K562 (cell line): ENCODE measurements around the gene SSH3. TPM values are rescaled to one million over a fixed set of nuclear protein-coding genes. Genes with fewer than 3 reads are reported as not detected.

Experiments
- ZBTB9 ChIP-seq: fragments of 450-650 bp; formaldehyde crosslinking; IDR thresholded peaks from 2 replicates; pipeline ENCODE4 v1.4.0; 2020; ENCODE audit warnings: mild to moderate bottlenecking, moderate library complexity
- polyA plus RNA-seq, 8 experiments: library from polyadenylated mRNA; depleted of rRNA in 4 of 8; stranded (reverse) in 5 of 8; unstranded in 3 of 8; fragments of >200 nt; fragmentation: Nextera tagmentation in 2 of 8; fragmentation: Illumina TruSeq in 1 of 8; extraction: Ambion mirVana in 2 of 8; extraction: Trizol in 1 of 8; gene quantifications; 2 replicates each; pipeline versions ENCODE4 v1.2.1 to v1.2.3, GENCODE V29; 2011 to 2014; ENCODE audit warnings: inconsistent platforms in 1 of 8, missing spikeins in 1 of 8
- total RNA-seq, 7 experiments: library from RNA; depleted of rRNA in 6 of 7; stranded (reverse); fragments of >200 nt in 6 of 7; fragmentation: Illumina TruSeq in 2 of 7; extraction: Trizol in 2 of 7; gene quantifications; 2 replicates each; pipeline versions ENCODE4 v1.2.1 to v1.2.3, GENCODE V29; 2011 to 2021; ENCODE audit warnings: low replicate concordance in 1 of 7
- TF ChIP-seq, protein P1 (sequence below), 2 experiments: fragments of 450-650 bp; IDR thresholded peaks; 2 replicates each; pipeline ENCODE4 v1.6.1; 2018; ENCODE audit warnings: mild to moderate bottlenecking in 2 of 2, low read depth in 1 of 2; ENCODE audit not compliant: partially characterized antibody in 2 of 2

The SSH3 gene
- total and polyA plus RNA-seq, 9 of the 15 experiments (the other 6 are each of a cell fraction or from before 2014, with no cell fraction given), result 0.07 to 1.0 (median 0.24) TPM; not detected in 3

GRCh38 chr11:67277231-67277961 lies 25.9 kb upstream of the SSH3 start (continued):
- TF ChIP-seq, protein P1, sequence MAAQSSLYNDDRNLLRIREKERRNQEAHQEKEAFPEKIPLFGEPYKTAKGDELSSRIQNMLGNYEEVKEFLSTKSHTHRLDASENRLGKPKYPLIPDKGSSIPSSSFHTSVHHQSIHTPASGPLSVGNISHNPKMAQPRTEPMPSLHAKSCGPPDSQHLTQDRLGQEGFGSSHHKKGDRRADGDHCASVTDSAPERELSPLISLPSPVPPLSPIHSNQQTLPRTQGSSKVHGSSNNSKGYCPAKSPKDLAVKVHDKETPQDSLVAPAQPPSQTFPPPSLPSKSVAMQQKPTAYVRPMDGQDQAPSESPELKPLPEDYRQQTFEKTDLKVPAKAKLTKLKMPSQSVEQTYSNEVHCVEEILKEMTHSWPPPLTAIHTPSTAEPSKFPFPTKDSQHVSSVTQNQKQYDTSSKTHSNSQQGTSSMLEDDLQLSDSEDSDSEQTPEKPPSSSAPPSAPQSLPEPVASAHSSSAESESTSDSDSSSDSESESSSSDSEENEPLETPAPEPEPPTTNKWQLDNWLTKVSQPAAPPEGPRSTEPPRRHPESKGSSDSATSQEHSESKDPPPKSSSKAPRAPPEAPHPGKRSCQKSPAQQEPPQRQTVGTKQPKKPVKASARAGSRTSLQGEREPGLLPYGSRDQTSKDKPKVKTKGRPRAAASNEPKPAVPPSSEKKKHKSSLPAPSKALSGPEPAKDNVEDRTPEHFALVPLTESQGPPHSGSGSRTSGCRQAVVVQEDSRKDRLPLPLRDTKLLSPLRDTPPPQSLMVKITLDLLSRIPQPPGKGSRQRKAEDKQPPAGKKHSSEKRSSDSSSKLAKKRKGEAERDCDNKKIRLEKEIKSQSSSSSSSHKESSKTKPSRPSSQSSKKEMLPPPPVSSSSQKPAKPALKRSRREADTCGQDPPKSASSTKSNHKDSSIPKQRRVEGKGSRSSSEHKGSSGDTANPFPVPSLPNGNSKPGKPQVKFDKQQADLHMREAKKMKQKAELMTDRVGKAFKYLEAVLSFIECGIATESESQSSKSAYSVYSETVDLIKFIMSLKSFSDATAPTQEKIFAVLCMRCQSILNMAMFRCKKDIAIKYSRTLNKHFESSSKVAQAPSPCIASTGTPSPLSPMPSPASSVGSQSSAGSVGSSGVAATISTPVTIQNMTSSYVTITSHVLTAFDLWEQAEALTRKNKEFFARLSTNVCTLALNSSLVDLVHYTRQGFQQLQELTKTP (IDR thresholded peaks at IDR 0.05; ENCODE audit: low read depth in 1 of 2, partially characterized antibody in 2 of 2), result no peak
- TF ChIP-seq ZBTB9 (CRISPR knock-in tag), result peak; percentile 94
